Keratinocyte (primary cell): Measurements from ENCODE around the gene RNU6-1.

ENCODE experiments used
- CTCF ChIP-seq, 3 experiments: IDR thresholded peaks in 1 of 3; conservative IDR thresholded peaks in 1 of 3; optimal IDR thresholded peaks in 1 of 3; 2 replicates in 2 of 3; 3 replicates in 1 of 3; pipeline versions ENCODE3 to v1.5.1; 2011; ENCODE audit warnings: low read length in 3 of 3, mild to moderate bottlenecking in 3 of 3, moderate library complexity in 2 of 3, control low read depth in 1 of 3, inconsistent platforms in 1 of 3; ENCODE audit not compliant: insufficient read depth in 2 of 3; ENCODE audit errors: extremely low read depth in 1 of 3
- EZH2 ChIP-seq: IDR thresholded peaks from one replicate; pipeline ENCODE4 v1.6.1; 2012; ENCODE audit warnings: inconsistent platforms, mild to moderate bottlenecking, low read length, moderate library complexity

GRCh38 chr15:67790610-67791319 is 49.1 kb downstream of the RNU6-1 start:
- no peak for TF ChIP-seq CTCF (optimal IDR thresholded peaks at IDR 0.05 in 1 of 3, IDR thresholded peaks at IDR 0.05 in 1 of 3, conservative IDR thresholded peaks at IDR 0.05 in 1 of 3; ENCODE audit: extremely low read depth in 1 of 3, insufficient read depth in 2 of 3, low read length in 3 of 3)
- TF ChIP-seq EZH2, result no peak
